Astrocyte (in vitro differentiated cells and primary cell): ENCODE data around the gene SETD1A. TPM values are rescaled to one million over a fixed set of nuclear protein-coding genes. Genes with fewer than 3 reads are reported as not detected.

Experiments
- DNase-seq: peaks from one replicate; pipeline ENCODE4 v3.0.0-alpha.2; 2010; ENCODE audit warnings: low read depth
- FAIRE-seq: peaks from 2 replicates; lab custom pipeline; 2011; peaks lifted over from hg19 to GRCh38; lab: Jason Lieb, UNC
- H2AFZ ChIP-seq: 2 replicates; pipeline ENCODE4 v1.6.0; 2012; ENCODE audit warnings: low read depth, low read length, inconsistent platforms
- H3K27ac ChIP-seq: 2 replicates; pipeline ENCODE4 v1.5.1; 2011; ENCODE audit warnings: low read depth, low read length, inconsistent platforms
- H3K27me3 ChIP-seq: 2 replicates; pipeline ENCODE4 v1.6.0; 2011; ENCODE audit warnings: low read length, inconsistent platforms; ENCODE audit not compliant: insufficient read depth
- H3K36me3 ChIP-seq: 2 replicates; pipeline ENCODE4 v1.5.1; 2011; ENCODE audit warnings: low read length, inconsistent platforms; ENCODE audit not compliant: insufficient read depth
- H3K4me1 ChIP-seq: 2 replicates; pipeline ENCODE4 v1.5.1; 2011; ENCODE audit warnings: low read length, inconsistent platforms; ENCODE audit not compliant: insufficient read depth
- H3K4me2 ChIP-seq: 2 replicates; pipeline ENCODE4 v1.6.0; 2012; ENCODE audit warnings: low read length, inconsistent platforms
- H3K4me3 ChIP-seq: 2 replicates; pipeline ENCODE4 v1.5.1; 2011; ENCODE audit warnings: low read depth, mild to moderate bottlenecking, low read length, inconsistent platforms; ENCODE audit not compliant: insufficient read depth
- H3K79me2 ChIP-seq: 2 replicates; pipeline ENCODE4 v1.6.0; 2012; ENCODE audit warnings: mild to moderate bottlenecking, low read length, inconsistent platforms; ENCODE audit not compliant: insufficient read depth
- H3K9ac ChIP-seq: 2 replicates; pipeline ENCODE4 v1.6.0; 2012; ENCODE audit warnings: mild to moderate bottlenecking, low read length, inconsistent platforms
- H3K9me3 ChIP-seq: 2 replicates; pipeline ENCODE4 v1.5.1; 2012; ENCODE audit warnings: low read depth, mild to moderate bottlenecking, low read length, inconsistent platforms; ENCODE audit not compliant: insufficient read depth
- H4K20me1 ChIP-seq: 2 replicates; pipeline ENCODE4 v1.6.0; 2012; ENCODE audit warnings: low read length, inconsistent platforms; ENCODE audit not compliant: insufficient read depth
- H3K27ac Mint-ChIP-seq: one replicate; pipeline ENCODE4 v1.8.0; 2021; ENCODE audit warnings: mild to moderate bottlenecking, mixed read lengths; ENCODE audit not compliant: unreplicated experiment
- H3K27me3 Mint-ChIP-seq: one replicate; pipeline ENCODE4 v1.8.0; 2021; ENCODE audit warnings: low read depth, mixed read lengths; ENCODE audit not compliant: unreplicated experiment
- H3K36me3 Mint-ChIP-seq: one replicate; pipeline ENCODE4 v1.8.0; 2021; ENCODE audit warnings: low read depth, mixed read lengths; ENCODE audit not compliant: unreplicated experiment
- H3K4me1 Mint-ChIP-seq: one replicate; pipeline ENCODE4 v1.8.0; 2021; ENCODE audit warnings: low read depth, mixed read lengths; ENCODE audit not compliant: unreplicated experiment
- H3K4me3 Mint-ChIP-seq: one replicate; pipeline ENCODE4 v1.8.0; 2021; ENCODE audit warnings: mild to moderate bottlenecking, moderate library complexity, mixed read lengths; ENCODE audit not compliant: unreplicated experiment
- H3K9me3 Mint-ChIP-seq: one replicate; pipeline ENCODE4 v1.8.0; 2021; ENCODE audit warnings: mild to moderate bottlenecking, mixed read lengths; ENCODE audit not compliant: unreplicated experiment
- EZH2 ChIP-seq: IDR thresholded peaks from 2 replicates; pipeline ENCODE4 v1.6.1; 2012; ENCODE audit warnings: mild to moderate bottlenecking, low read length, inconsistent platforms; ENCODE audit not compliant: insufficient read depth
- total RNA-seq: library from RNA; stranded (reverse); gene quantifications from 2 replicates; pipeline ENCODE4 v1.2.1, GENCODE V29; 2021
- TF ChIP-seq, protein P1 (sequence below): IDR thresholded peaks from 2 replicates; pipeline ENCODE4 v1.5.1; 2011; ENCODE audit warnings: low read depth, mild to moderate bottlenecking, inconsistent platforms, low read length, moderate library complexity; ENCODE audit not compliant: insufficient read depth

Gene SETD1A
- total RNA-seq, 1 donor from 2014 or later = 18.7 TPM

GRCh38 chr16:31008149-31008548 lies 50.6 kb downstream of the SETD1A start:
- FAIRE-seq = no peak
- Histone ChIP-seq H3K79me2 (peaks cover 58% of the 10 kb centered on the region), H3K27ac (peak overlapping the region; percentile 80), H3K4me1 (peaks cover 31% of the 10 kb centered on the region), H3K9me3 (no peaks in the 10 kb centered on the region), H4K20me1 (peaks cover 5% of the 10 kb centered on the region), H3K36me3 (no peaks in the 10 kb centered on the region), H3K9ac (peak overlapping the region; percentile 68), H3K4me2 (peak overlapping the region; percentile 72), H3K4me3 (peak overlapping the region; percentile 42), H2AFZ (no peak overlapping the region), H3K27me3 (no peaks in the 10 kb centered on the region)
- Mint-ChIP-seq H3K27me3 (peaks cover 18% of the 10 kb centered on the region), H3K4me3 (no peak overlapping the region), H3K27ac (peak overlapping the region; percentile 12), H3K9me3 (no peaks in the 10 kb centered on the region), H3K36me3 (peaks cover 2% of the 10 kb centered on the region), H3K4me1 (peaks cover 44% of the 10 kb centered on the region)
- peak; percentile 89 for DNase-seq
- TF ChIP-seq EZH2 = no peak
- TF ChIP-seq, protein P1, sequence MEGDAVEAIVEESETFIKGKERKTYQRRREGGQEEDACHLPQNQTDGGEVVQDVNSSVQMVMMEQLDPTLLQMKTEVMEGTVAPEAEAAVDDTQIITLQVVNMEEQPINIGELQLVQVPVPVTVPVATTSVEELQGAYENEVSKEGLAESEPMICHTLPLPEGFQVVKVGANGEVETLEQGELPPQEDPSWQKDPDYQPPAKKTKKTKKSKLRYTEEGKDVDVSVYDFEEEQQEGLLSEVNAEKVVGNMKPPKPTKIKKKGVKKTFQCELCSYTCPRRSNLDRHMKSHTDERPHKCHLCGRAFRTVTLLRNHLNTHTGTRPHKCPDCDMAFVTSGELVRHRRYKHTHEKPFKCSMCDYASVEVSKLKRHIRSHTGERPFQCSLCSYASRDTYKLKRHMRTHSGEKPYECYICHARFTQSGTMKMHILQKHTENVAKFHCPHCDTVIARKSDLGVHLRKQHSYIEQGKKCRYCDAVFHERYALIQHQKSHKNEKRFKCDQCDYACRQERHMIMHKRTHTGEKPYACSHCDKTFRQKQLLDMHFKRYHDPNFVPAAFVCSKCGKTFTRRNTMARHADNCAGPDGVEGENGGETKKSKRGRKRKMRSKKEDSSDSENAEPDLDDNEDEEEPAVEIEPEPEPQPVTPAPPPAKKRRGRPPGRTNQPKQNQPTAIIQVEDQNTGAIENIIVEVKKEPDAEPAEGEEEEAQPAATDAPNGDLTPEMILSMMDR = no peak

GRCh38 chr16:31008551-31008950 lies 51.0 kb downstream of the SETD1A start:
- no peaks in the 10 kb centered on the region for H3K9me3 ChIP-seq
- H3K4me2 ChIP-seq = peak overlapping the region; percentile 72
- H3K27ac Mint-ChIP-seq = peak overlapping the region; percentile 12
- no peak for TF ChIP-seq EZH2
- TF ChIP-seq, protein P1 = no peak
- H3K4me3 Mint-ChIP-seq = peak overlapping the region; percentile 90
- no peaks in the 10 kb centered on the region for H3K36me3 ChIP-seq
- peaks cover 20% of the 10 kb centered on the region for H3K27me3 Mint-ChIP-seq
- FAIRE-seq (no peak), DNase-seq (no peak)
- H3K36me3 Mint-ChIP-seq = no peaks in the 10 kb centered on the region
- H3K4me1 Mint-ChIP-seq = peaks cover 40% of the 10 kb centered on the region
- H3K79me2 ChIP-seq = peaks cover 55% of the 10 kb centered on the region
- peaks cover 31% of the 10 kb centered on the region for H3K4me1 ChIP-seq
- no peaks in the 10 kb centered on the region for H3K9me3 Mint-ChIP-seq
- no peak overlapping the region for H2AFZ ChIP-seq
- no peaks in the 10 kb centered on the region for H3K27me3 ChIP-seq
- H3K4me3 ChIP-seq = no peak overlapping the region
- H3K9ac ChIP-seq = peak overlapping the region; percentile 68
- peaks cover 5% of the 10 kb centered on the region for H4K20me1 ChIP-seq
- H3K27ac ChIP-seq = peak overlapping the region; percentile 80

- peak overlapping the region; percentile 41 for H2AFZ ChIP-seq
- H3K4me3 ChIP-seq = peak overlapping the region; percentile 72
- DNase-seq (no peak), FAIRE-seq (no peak)
- Mint-ChIP-seq H3K4me1 (peaks cover 34% of the 10 kb centered on the region), H3K4me3 (peak overlapping the region; percentile 90), H3K36me3 (no peaks in the 10 kb centered on the region), H3K9me3 (no peaks in the 10 kb centered on the region), H3K27ac (no peak overlapping the region), H3K27me3 (peaks cover 23% of the 10 kb centered on the region)
- H3K27ac ChIP-seq = peak overlapping the region; percentile 80
- peaks cover 49% of the 10 kb centered on the region for H3K79me2 ChIP-seq
- H3K27me3 ChIP-seq = no peaks in the 10 kb centered on the region
- H3K4me2 ChIP-seq = peak overlapping the region; percentile 89
- peak overlapping the region; percentile 71 for H3K9ac ChIP-seq
- H4K20me1 ChIP-seq = peaks cover 5% of the 10 kb centered on the region
- H3K36me3 ChIP-seq = no peaks in the 10 kb centered on the region
- TF ChIP-seq, protein P1 = no peak
- TF ChIP-seq EZH2 = no peak
- no peaks in the 10 kb centered on the region for H3K9me3 ChIP-seq
- H3K4me1 ChIP-seq = peaks cover 31% of the 10 kb centered on the region
Measured at GRCh38 chr16:31009120-31009519, 51.6 kb downstream of the SETD1A start.
